Thyroid gland (tissue), 4 donors: ENCODE results near the gene ZNF117.

Experiments used
- POLR2A ChIP-seq, 2 donors: fragments of 450-650 bp; IDR thresholded peaks; one replicate each; pipeline ENCODE4 v1.6.1; 2017; ENCODE audit warnings: antibody characterized with exemption in 2 of 2, mild to moderate bottlenecking in 2 of 2, moderate library complexity in 1 of 2
- TF ChIP-seq, protein P1 (sequence below), 6 experiments: fragments of 200-600 bp in 3 of 6; fragments of 450-650 bp in 3 of 6; sonication (generic) in 3 of 6; IDR thresholded peaks; one replicate each; pipeline ENCODE4 v1.5.1; 2016 to 2019; ENCODE audit warnings: antibody characterized with exemption in 6 of 6, mild to moderate bottlenecking in 2 of 6, inconsistent platforms in 1 of 6, moderate library complexity in 1 of 6

GRCh38 chr7:64947252-64948000, 43.4 kb downstream of the ZNF117 start:
- no peak for TF ChIP-seq POLR2A (IDR thresholded peaks at IDR 0.05)
- TF ChIP-seq, protein P1, sequence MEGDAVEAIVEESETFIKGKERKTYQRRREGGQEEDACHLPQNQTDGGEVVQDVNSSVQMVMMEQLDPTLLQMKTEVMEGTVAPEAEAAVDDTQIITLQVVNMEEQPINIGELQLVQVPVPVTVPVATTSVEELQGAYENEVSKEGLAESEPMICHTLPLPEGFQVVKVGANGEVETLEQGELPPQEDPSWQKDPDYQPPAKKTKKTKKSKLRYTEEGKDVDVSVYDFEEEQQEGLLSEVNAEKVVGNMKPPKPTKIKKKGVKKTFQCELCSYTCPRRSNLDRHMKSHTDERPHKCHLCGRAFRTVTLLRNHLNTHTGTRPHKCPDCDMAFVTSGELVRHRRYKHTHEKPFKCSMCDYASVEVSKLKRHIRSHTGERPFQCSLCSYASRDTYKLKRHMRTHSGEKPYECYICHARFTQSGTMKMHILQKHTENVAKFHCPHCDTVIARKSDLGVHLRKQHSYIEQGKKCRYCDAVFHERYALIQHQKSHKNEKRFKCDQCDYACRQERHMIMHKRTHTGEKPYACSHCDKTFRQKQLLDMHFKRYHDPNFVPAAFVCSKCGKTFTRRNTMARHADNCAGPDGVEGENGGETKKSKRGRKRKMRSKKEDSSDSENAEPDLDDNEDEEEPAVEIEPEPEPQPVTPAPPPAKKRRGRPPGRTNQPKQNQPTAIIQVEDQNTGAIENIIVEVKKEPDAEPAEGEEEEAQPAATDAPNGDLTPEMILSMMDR (IDR thresholded peaks at IDR 0.05) = no peak
